ENCODE measurements around the gene GRM2. TPM values are rescaled to one million over a fixed set of nuclear protein-coding genes. Genes with fewer than 3 reads are reported as not detected.
"Not testable (repeated sequence)": the region's sequence is repeated elsewhere in the genome, so short reads cannot be mapped to it uniquely, and the experiment has no call there.

Gene GRM2
- total RNA-seq, 4 donors from 2014 or later, result 0.59 to 2.6 (median 0.91) TPM

DNA sequence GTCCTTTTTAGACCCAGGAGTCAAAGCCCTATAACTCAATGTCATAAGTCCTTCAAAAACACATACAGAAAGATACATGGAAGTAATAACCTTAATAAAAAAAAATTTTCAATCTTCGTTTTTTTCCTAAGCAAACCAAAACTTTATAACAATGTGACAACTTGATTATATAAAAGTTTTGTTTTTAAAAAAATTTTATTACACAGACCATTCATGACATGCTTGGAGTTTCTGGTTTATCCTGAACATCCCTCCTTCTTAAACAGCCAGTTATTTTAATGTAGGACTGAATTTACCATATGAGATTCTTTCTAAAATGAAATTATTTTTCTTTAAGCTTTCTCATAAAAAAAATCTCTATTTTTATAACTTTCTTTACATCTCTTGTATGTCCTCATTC lies 41.5 kb downstream of the GRM2 start:
- WGBS, 2 donors, result 44 to 63% methylated on average over 1 of the region's 1 CpG
- H3K4me3 ChIP-seq, result no peak overlapping the region
- no peak overlapping the region for H3K27ac ChIP-seq
- no peak for TF ChIP-seq POLR2A (IDR thresholded peaks at IDR 0.05)
- TF ChIP-seq, protein P1, sequence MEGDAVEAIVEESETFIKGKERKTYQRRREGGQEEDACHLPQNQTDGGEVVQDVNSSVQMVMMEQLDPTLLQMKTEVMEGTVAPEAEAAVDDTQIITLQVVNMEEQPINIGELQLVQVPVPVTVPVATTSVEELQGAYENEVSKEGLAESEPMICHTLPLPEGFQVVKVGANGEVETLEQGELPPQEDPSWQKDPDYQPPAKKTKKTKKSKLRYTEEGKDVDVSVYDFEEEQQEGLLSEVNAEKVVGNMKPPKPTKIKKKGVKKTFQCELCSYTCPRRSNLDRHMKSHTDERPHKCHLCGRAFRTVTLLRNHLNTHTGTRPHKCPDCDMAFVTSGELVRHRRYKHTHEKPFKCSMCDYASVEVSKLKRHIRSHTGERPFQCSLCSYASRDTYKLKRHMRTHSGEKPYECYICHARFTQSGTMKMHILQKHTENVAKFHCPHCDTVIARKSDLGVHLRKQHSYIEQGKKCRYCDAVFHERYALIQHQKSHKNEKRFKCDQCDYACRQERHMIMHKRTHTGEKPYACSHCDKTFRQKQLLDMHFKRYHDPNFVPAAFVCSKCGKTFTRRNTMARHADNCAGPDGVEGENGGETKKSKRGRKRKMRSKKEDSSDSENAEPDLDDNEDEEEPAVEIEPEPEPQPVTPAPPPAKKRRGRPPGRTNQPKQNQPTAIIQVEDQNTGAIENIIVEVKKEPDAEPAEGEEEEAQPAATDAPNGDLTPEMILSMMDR (IDR thresholded peaks at IDR 0.05), result no peak
- no peak for TF ChIP-seq EP300 (IDR thresholded peaks at IDR 0.05)
- no peak for DNase-seq (ENCODE audit: low spot score in 2 of 2)
- no peaks in the 10 kb centered on the region for H3K27me3 ChIP-seq
- no peaks in the 10 kb centered on the region for H3K36me3 ChIP-seq
- no peaks in the 10 kb centered on the region for H3K9me3 ChIP-seq
- no peaks in the 10 kb centered on the region for H3K4me1 ChIP-seq

DNA sequence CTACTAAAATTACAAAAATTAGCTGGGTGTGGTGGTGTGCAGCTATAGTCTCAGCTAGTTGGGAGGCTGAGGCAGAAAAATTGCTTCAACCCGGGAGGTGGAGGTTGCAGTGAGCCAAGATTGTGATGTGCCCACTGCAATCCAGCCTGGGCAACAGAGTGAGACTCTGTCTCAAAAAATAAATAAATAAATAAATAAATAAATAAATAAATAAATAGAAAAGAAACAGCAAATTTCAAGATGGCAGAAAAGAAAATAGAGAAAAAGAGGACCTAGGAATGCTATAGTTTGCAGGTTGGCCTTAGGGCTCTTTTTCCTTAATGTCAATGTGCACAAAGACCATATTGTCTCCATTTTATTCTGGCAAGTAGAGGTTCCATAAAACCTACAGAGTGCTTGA lies 44.0 kb downstream of the GRM2 start:
- H3K27ac ChIP-seq, result no peak overlapping the region
- no peak overlapping the region for H3K4me3 ChIP-seq
- DNase-seq (ENCODE audit: low spot score in 2 of 2), result no peak
- no peaks in the 10 kb centered on the region for H3K9me3 ChIP-seq
- no peaks in the 10 kb centered on the region for H3K4me1 ChIP-seq
- no peaks in the 10 kb centered on the region for H3K36me3 ChIP-seq
- TF ChIP-seq EP300 (IDR thresholded peaks at IDR 0.05), result no peak
- TF ChIP-seq, protein P1 (IDR thresholded peaks at IDR 0.05), result no peak
- 94 to 100% methylated on average over 1 of the region's 1 CpG for WGBS, 2 donors
- H3K27me3 ChIP-seq, result no peaks in the 10 kb centered on the region

DNA sequence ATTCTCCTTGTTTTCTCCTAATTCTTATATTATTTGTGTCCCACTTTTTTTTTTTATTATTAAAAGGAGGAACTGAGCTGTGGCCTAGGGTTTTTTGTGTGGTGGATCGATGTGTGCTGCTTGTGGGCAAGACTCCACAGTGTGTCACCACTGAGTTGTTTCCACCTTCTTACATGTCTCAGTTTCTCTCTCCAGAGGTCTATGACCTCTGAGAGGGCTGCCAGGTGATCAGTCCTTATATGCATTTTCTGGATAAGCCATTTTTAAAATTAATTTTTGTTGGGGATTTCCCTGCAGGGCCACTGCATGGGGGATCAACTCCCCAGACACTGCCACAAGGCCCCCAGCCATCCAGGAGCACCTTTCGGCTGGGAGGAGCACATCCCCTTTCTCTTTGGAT lies 44.4 kb downstream of the GRM2 start:
- H3K4me3 ChIP-seq, result no peak overlapping the region
- TF ChIP-seq, protein P1 (IDR thresholded peaks at IDR 0.05), result no peak
- TF ChIP-seq EP300 (IDR thresholded peaks at IDR 0.05) (no peak), POLR2A (IDR thresholded peaks at IDR 0.05) (no peak)
- no peaks in the 10 kb centered on the region for H3K9me3 ChIP-seq
- DNase-seq (ENCODE audit: low spot score in 2 of 2), result no peak
- no peaks in the 10 kb centered on the region for H3K36me3 ChIP-seq
- no peaks in the 10 kb centered on the region for H3K4me1 ChIP-seq
- H3K27me3 ChIP-seq, result no peaks in the 10 kb centered on the region
- WGBS, 2 donors, result 75 to 86% methylated on average over 2 of the region's 2 CpGs
- no peak overlapping the region for H3K27ac ChIP-seq

DNA sequence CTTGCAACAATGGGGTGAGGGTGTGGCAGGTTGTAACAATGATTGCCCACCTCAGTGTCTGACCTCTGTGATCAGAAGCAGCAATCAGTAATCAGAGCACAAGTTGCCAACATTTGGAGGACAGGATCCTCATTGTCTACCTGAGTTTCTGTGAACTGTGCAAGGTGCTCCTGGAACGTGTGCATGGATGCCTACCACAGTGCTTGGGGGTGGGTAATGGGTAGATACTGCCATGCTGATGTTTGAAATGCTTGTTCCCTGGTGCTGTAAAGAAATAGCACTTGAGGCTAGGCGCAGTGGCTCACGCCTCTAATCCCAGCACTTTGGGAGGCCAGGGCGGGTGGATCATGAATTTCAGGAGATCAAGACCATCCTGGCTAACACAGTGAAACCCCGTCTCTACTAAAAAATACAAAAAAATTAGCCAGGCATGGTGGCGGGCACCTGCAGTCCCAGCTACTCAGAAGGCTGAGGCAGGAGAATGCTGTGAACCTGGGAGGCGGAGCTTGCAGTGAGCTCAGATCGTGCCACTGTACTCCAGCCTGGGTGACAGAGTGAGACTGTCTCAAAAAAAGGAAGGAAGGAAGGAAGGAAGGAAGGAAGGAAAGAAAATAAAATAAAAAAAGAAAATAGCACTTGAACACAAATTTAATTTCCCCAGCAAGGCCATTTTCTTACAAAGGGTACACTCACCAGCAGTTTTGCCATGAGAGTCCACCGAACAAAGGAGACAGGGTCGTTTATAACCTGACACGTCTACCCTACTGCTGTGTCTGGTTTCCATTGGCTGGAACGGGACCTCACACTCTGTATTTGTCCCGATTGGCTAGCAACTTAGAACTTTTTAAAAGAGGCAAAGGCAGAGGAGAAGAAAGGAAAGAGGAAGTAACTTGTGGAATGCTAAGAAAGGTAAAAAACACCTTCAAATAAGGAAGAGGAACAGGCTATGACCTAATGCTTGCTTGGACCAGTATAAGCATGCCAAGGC lies 47.2 kb downstream of the GRM2 start:
- not testable (repeated sequence) for H3K36me3 ChIP-seq; DNase-seq (ENCODE audit: low spot score in 2 of 2); H3K4me3 ChIP-seq; H3K4me1 ChIP-seq; H3K9me3 ChIP-seq; H3K27me3 ChIP-seq; H3K27ac ChIP-seq
- WGBS, 2 donors, result 72 to 78% methylated on average over 13 of the region's 13 CpGs

DNA sequence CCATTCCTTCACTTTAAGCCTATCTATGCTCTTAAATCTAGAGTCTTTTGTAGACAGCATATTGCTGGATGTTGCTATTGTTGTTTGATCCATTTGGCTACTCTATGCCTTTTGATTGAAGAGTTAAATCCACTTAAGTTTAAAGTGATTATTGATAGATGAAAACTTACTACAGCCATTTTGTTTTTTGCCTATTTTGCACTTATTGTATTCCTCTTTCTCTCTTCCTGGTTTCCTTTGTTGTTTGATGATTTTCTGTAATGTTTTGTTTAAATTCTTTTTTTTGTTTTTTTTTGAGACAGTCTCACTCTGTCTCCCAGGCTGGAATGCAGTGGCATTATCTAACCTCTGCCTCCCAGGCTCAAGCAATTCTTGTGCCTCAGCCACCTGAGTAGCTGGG lies 52.3 kb downstream of the GRM2 start:
- Histone ChIP-seq H3K27me3 (no peaks in the 10 kb centered on the region), H3K4me1 (no peaks in the 10 kb centered on the region), H3K9me3 (peaks cover 0 to 34% (median 6%) of the 10 kb centered on the region in 4 donors), H3K36me3 (no peaks in the 10 kb centered on the region), H3K27ac (no peak overlapping the region), H3K4me3 (no peak overlapping the region)
- DNase-seq (ENCODE audit: low spot score in 2 of 2), result no peak
- no peak for TF ChIP-seq POLR2A (IDR thresholded peaks at IDR 0.05)
- no peak for TF ChIP-seq EP300 (IDR thresholded peaks at IDR 0.05)
- TF ChIP-seq, protein P1 (IDR thresholded peaks at IDR 0.05), result no peak

Small RNA genes lying within 50 kb of the gene (small RNA-seq; reads per million reads assigned to genes)
- 1,685 reads per million, percentile 99 among the genes with 10 or more reads in this experiment for gene RNA5SP132

Other genes with a start within 250 kb of the GRM2 start
- gene DCAF1, start 207.1 kb upstream of the GRM2 start, total RNA-seq, result 10 to 100 TPM; 15.7 to 23.2 (median 18.1) TPM
- gene RAD54L2, start 168.3 kb upstream of the GRM2 start, total RNA-seq, result 10 to 100 TPM; 21.0 to 35.8 (median 28.5) TPM
- 10 to 100 TPM; 68.8 to 80.0 (median 73.2) TPM for gene TEX264, start 35.8 kb upstream of the GRM2 start, total RNA-seq
- gene IQCF6, start 72.2 kb downstream of the GRM2 start, total RNA-seq, result not detected
- gene IQCF2, start 154.5 kb downstream of the GRM2 start, total RNA-seq, result not detected
- gene IQCF5, start 168.5 kb downstream of the GRM2 start, total RNA-seq, result not detected
- not detected for gene IQCF1, start 196.3 kb downstream of the GRM2 start, total RNA-seq
- gene RRP9, start 234.8 kb downstream of the GRM2 start, total RNA-seq, result 10 to 100 TPM; 14.9 to 32.9 (median 21.3) TPM
- 10 to 100 TPM; 19.9 to 55.9 (median 40.6) TPM for gene PARP3, start 235.3 kb downstream of the GRM2 start, total RNA-seq
- gene GPR62, start 248.3 kb downstream of the GRM2 start, total RNA-seq, result 1 to 10 TPM in 1 of 4 donors, under 1 TPM in 1, not detected in 2; 0.87 to 1.0 TPM

All from tibial nerve (tissue), 4 donors.